ENCODE data around the gene GYG1.
"Not testable (repeated sequence)": the region's sequence is repeated elsewhere in the genome, so short reads cannot be mapped to it uniquely, and the experiment has no call there.

Gene GYG1

GRCh38 chr3:148968321-148968720 lies 23.0 kb upstream of the GYG1 start:
- no peak overlapping the region for H3K4me3 ChIP-seq (ENCODE audit: low read depth, low read length)
- TF ChIP-seq, protein P1, sequence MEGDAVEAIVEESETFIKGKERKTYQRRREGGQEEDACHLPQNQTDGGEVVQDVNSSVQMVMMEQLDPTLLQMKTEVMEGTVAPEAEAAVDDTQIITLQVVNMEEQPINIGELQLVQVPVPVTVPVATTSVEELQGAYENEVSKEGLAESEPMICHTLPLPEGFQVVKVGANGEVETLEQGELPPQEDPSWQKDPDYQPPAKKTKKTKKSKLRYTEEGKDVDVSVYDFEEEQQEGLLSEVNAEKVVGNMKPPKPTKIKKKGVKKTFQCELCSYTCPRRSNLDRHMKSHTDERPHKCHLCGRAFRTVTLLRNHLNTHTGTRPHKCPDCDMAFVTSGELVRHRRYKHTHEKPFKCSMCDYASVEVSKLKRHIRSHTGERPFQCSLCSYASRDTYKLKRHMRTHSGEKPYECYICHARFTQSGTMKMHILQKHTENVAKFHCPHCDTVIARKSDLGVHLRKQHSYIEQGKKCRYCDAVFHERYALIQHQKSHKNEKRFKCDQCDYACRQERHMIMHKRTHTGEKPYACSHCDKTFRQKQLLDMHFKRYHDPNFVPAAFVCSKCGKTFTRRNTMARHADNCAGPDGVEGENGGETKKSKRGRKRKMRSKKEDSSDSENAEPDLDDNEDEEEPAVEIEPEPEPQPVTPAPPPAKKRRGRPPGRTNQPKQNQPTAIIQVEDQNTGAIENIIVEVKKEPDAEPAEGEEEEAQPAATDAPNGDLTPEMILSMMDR (IDR thresholded peaks at IDR 0.05; ENCODE audit: borderline replicate concordance, insufficient read depth, low read depth, low read length), result no peak

- TF ChIP-seq, protein P1 (IDR thresholded peaks at IDR 0.05; ENCODE audit: borderline replicate concordance, insufficient read depth, low read depth, low read length), result no peak
- no peak overlapping the region for H3K4me3 ChIP-seq (ENCODE audit: low read depth, low read length)
These were observed 21.1 kb upstream of the GYG1 start for GRCh38 chr3:148970271-148970670.

GRCh38 chr3:148971401-148972163 lies 19.8 kb upstream of the GYG1 start:
- H3K4me3 ChIP-seq (ENCODE audit: low read depth, low read length), result no peak overlapping the region
- TF ChIP-seq, protein P1 (IDR thresholded peaks at IDR 0.05; ENCODE audit: borderline replicate concordance, insufficient read depth, low read depth, low read length), result no peak

GRCh38 chr3:148974726-148975125 lies 16.6 kb upstream of the GYG1 start:
- H3K4me3 ChIP-seq (ENCODE audit: low read depth, low read length), result no peak overlapping the region
- TF ChIP-seq, protein P1 (IDR thresholded peaks at IDR 0.05; ENCODE audit: borderline replicate concordance, insufficient read depth, low read depth, low read length), result no peak

GRCh38 chr3:148975248-148975647 lies 16.1 kb upstream of the GYG1 start:
- H3K4me3 ChIP-seq (ENCODE audit: low read depth, low read length), result no peak overlapping the region
- TF ChIP-seq, protein P1 (IDR thresholded peaks at IDR 0.05; ENCODE audit: borderline replicate concordance, insufficient read depth, low read depth, low read length), result no peak

DNA sequence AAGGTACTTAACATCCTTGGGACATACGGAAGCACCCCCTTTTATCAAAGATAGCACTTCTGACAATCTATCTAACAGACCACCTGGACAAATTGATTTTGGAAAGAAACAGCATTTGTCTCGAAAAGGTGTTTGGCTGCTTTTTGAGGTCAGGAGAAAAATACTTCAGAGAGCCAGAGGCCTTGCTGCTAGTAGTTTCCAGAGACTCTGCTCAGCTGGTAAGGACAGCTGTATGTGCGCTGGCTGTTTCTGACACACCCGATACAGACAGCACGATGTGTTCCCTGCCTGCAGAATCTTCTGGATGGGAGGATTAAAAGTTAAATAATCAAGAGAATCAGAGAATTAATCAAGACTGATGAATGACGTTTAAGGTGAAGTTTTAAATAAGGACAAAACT lies 15.6 kb upstream of the GYG1 start:
- TF ChIP-seq, protein P1 (IDR thresholded peaks at IDR 0.05; ENCODE audit: borderline replicate concordance, insufficient read depth, low read depth, low read length), result no peak
- no peak overlapping the region for H3K4me3 ChIP-seq (ENCODE audit: low read depth, low read length)

- TF ChIP-seq, protein P1 (IDR thresholded peaks at IDR 0.05; ENCODE audit: borderline replicate concordance, insufficient read depth, low read depth, low read length), result no peak
- no peak overlapping the region for H3K4me3 ChIP-seq (ENCODE audit: low read depth, low read length)
These were observed 10.1 kb upstream of the GYG1 start for GRCh38 chr3:148981273-148981672.

DNA sequence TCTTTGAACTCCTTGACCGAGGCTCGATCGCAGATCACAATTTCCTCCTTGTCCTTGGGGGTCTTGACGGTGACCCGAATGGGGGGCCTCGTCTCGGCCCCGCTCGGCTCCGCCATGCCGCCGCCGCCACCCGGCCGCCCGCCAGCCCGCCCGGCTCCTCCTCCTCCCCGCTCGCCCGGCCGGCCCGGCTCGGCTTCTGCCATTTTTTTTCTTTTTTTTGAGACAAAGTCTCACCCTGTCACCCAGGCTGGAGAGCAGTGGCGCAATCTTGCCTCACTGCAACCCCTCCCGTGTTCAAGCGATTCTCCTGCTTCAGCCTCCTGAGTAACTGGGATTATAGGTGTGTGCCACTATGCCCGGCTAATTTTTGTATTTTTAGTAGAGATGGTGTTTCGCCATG lies 3.8 kb upstream of the GYG1 start:
- not testable (repeated sequence) for H3K4me3 ChIP-seq (ENCODE audit: low read depth, low read length)

Data from GM12875 (cell line).